A673 (cell line): ENCODE measurements around the gene SH2D4B. TPM values are rescaled to one million over a fixed set of nuclear protein-coding genes. Genes with fewer than 3 reads are reported as not detected.

Experiments
- BruUV-seq: library from RNA; stranded (reverse); fragments of 400-500 nt; replicated peaks from 2 replicates; lab custom pipeline; 2021; lab: Mats Ljungman, UMichigan
- CTCF ChIA-PET: fragments of 300-600 bp; sonication (Branson Sonifier 250); formaldehyde crosslinking; loops from one replicate; lab custom pipeline; 2022; ENCODE audit warnings: antibody characterized with exemption; lab: Charles Lee
- POLR2A ChIA-PET: fragments of 300-600 bp; sonication (Branson Sonifier 250); formaldehyde crosslinking; loops from one replicate; lab custom pipeline; 2022; ENCODE audit warnings: antibody characterized with exemption; ENCODE audit not compliant: low non-redundant PET; lab: Charles Lee
- DNase-seq: peaks from one replicate; pipeline ENCODE4 v3.0.0-alpha.2; 2015; ENCODE audit warnings: low spot score
- H3K27ac ChIP-seq: fragments of 200-600 bp; sonication (generic); 2 replicates; pipeline ENCODE4 v1.5.1; 2016; ENCODE audit warnings: mixed run types, low read depth, mild to moderate bottlenecking, mixed read lengths, antibody characterized with exemption, low read length; ENCODE audit not compliant: poor library complexity, severe bottlenecking
- H3K27me3 ChIP-seq: fragments of 200-600 bp; sonication (generic); replicated peaks from 2 replicates; pipeline ENCODE4 v1.6.1; 2017; ENCODE audit warnings: mixed run types, low read depth, mild to moderate bottlenecking, mixed read lengths, antibody characterized with exemption, low read length; ENCODE audit not compliant: insufficient read depth, poor library complexity
- H3K36me3 ChIP-seq: fragments of 200-600 bp; sonication (generic); 2 replicates; pipeline ENCODE4 v1.6.1; 2016; ENCODE audit warnings: mixed run types, mild to moderate bottlenecking, mixed read lengths, antibody characterized with exemption, low read length; ENCODE audit not compliant: insufficient read depth, poor library complexity, severe bottlenecking
- H3K4me1 ChIP-seq: fragments of 200-600 bp; sonication (generic); 2 replicates; pipeline ENCODE4 v1.6.1; 2017; ENCODE audit warnings: mixed run types, mild to moderate bottlenecking, mixed read lengths, antibody characterized with exemption, low read length; ENCODE audit not compliant: insufficient read depth, poor library complexity, severe bottlenecking
- H3K4me3 ChIP-seq: fragments of 200-600 bp; sonication (generic); 2 replicates; pipeline ENCODE4 v1.5.1; 2016; ENCODE audit warnings: low read depth, mixed run types, mild to moderate bottlenecking, mixed read lengths, low read length; ENCODE audit not compliant: poor library complexity, severe bottlenecking
- H3K9me3 ChIP-seq: fragments of 200-600 bp; sonication (generic); 2 replicates; pipeline ENCODE4 v1.6.1; 2016; ENCODE audit warnings: mixed run types, low read depth, mild to moderate bottlenecking, mixed read lengths, antibody characterized with exemption, low read length; ENCODE audit not compliant: poor library complexity, severe bottlenecking
- EZH2 ChIP-seq: fragments of 200-600 bp; sonication (generic); IDR thresholded peaks from 2 replicates; pipeline ENCODE4 v1.6.1; 2017; ENCODE audit warnings: borderline replicate concordance, low read depth, mild to moderate bottlenecking, mixed read lengths, antibody characterized with exemption, low read length; ENCODE audit not compliant: poor library complexity, severe bottlenecking
- intact Hi-C: fragments of 100-400 bp; cut with micrococcal nuclease; formaldehyde crosslinking; loops from one replicate; pipeline ENCODE4 v1.10.0; 2022; ENCODE audit not compliant: unreplicated experiment
- total RNA-seq: library from RNA; stranded (reverse); gene quantifications from 2 replicates; pipeline ENCODE4 v1.2.3, GENCODE V29; 2021
- TF ChIP-seq, protein P1 (sequence below): fragments of 300-800, 200-600 bp; sonication (generic); conservative IDR thresholded peaks from 2 replicates; pipeline ENCODE4 v1.5.1; 2017; ENCODE audit warnings: low read depth, mild to moderate bottlenecking, antibody characterized with exemption, low read length, moderate library complexity, mixed read lengths

SH2D4B gene
- total RNA-seq, 1 experiment from 2014 or later, result 0.19 TPM

DNA sequence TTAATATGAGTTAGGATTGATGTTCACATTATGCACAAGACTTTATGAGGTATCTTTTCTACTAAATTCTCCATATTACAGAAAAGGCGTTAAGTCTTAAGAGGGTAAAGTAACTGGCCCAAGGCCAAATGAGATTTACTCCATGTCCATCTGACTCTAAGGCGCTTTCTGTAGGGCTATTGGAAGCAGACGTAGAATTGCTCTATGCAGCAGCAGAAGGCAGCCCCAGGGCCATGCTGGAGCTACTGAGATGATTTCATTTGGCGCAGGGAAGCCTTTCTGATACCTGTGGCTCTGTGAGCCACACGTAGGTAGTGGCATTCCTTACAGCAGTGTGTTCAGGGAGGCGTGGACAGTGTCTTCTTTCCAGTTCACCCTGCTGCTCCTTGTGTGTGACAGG lies 133.1 kb downstream of the SH2D4B start:
- H3K4me1 ChIP-seq, result no peaks in the 10 kb centered on the region
- ChIA-PET POLR2A (no interaction called here), CTCF (interaction anchor here (2.4 kb wide), 1 partner anchor 8 kb away, joined by 8 read pairs; no protein-coding TSS in a partner anchor)
- H3K36me3 ChIP-seq, result no peaks in the 10 kb centered on the region
- TF ChIP-seq, protein P1, sequence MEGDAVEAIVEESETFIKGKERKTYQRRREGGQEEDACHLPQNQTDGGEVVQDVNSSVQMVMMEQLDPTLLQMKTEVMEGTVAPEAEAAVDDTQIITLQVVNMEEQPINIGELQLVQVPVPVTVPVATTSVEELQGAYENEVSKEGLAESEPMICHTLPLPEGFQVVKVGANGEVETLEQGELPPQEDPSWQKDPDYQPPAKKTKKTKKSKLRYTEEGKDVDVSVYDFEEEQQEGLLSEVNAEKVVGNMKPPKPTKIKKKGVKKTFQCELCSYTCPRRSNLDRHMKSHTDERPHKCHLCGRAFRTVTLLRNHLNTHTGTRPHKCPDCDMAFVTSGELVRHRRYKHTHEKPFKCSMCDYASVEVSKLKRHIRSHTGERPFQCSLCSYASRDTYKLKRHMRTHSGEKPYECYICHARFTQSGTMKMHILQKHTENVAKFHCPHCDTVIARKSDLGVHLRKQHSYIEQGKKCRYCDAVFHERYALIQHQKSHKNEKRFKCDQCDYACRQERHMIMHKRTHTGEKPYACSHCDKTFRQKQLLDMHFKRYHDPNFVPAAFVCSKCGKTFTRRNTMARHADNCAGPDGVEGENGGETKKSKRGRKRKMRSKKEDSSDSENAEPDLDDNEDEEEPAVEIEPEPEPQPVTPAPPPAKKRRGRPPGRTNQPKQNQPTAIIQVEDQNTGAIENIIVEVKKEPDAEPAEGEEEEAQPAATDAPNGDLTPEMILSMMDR, result no peak
- no peak for TF ChIP-seq EZH2
- H3K9me3 ChIP-seq, result no peaks in the 10 kb centered on the region
- no peak overlapping the region for H3K27ac ChIP-seq
- DNase-seq, result no peak
- BruUV-seq, result no TSS peak
- no peaks in the 10 kb centered on the region for H3K27me3 ChIP-seq
- no peak overlapping the region for H3K4me3 ChIP-seq
- intact Hi-C loops, result no loop called here

DNA sequence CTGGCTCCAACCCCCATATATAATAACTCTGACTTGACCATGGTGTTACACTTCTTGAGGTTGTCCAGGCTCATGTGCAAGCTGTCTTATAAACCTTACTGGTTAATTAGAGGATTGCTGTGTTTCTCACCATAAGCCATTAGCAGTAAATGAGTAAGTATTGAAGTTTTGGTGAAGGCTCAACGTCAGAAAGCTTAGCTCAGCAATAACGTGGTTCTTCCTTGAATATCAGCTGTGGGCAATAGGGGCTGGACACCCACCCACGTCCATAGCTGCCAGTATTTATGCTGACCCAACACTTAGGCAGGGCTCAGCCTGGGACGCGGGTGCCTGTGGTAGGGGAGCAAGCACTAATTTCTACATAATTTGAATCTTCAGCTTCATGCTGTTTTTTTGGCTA lies 134.1 kb downstream of the SH2D4B start:
- no TSS peak for BruUV-seq
- intact Hi-C loops, result no loop called here
- CTCF ChIA-PET, result interaction anchor here (2.4 kb wide), 1 partner anchor 9 kb away, joined by 8 read pairs; no protein-coding TSS in a partner anchor
- H3K4me3 ChIP-seq, result no peak overlapping the region
- H3K27me3 ChIP-seq, result no peaks in the 10 kb centered on the region
- no peak for TF ChIP-seq EZH2
- TF ChIP-seq, protein P1, result no peak
- H3K4me1 ChIP-seq, result no peaks in the 10 kb centered on the region
- POLR2A ChIA-PET, result no interaction called here
- no peaks in the 10 kb centered on the region for H3K36me3 ChIP-seq
- no peaks in the 10 kb centered on the region for H3K9me3 ChIP-seq
- DNase-seq, result no peak
- H3K27ac ChIP-seq, result no peak overlapping the region

DNA sequence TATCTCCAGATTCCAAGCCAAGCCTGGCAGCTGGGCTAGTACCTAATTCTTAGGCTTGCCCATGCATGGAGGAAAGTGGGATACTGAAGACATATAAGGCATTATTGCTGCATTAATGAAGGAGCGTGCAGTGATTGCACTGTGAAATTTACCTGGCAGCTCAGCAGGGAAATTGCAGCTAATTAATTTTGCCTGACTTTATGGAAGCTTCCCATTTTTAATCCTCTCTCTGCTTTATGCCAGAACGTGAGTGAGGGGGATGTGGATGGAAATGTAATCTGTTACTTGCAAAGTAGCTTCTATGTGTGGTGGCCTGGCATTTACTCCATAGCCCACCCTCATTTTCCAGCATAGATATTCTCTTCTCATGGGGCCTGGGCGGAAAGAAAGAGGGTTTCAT lies 134.9 kb downstream of the SH2D4B start:
- no peak for DNase-seq
- no TSS peak for BruUV-seq
- ChIA-PET CTCF (interaction anchor here (0.6 to 2.4 kb wide), 2 partner anchors 10 to 259 kb away, joined by 3 to 8 read pairs; no protein-coding TSS in a partner anchor), POLR2A (no interaction called here)
- no peaks in the 10 kb centered on the region for H3K36me3 ChIP-seq
- no peaks in the 10 kb centered on the region for H3K4me1 ChIP-seq
- H3K27ac ChIP-seq, result no peak overlapping the region
- H3K27me3 ChIP-seq, result no peaks in the 10 kb centered on the region
- intact Hi-C loops, result no loop called here
- no peaks in the 10 kb centered on the region for H3K9me3 ChIP-seq
- TF ChIP-seq, protein P1, result no peak
- no peak for TF ChIP-seq EZH2
- no peak overlapping the region for H3K4me3 ChIP-seq
